ENCODE data around the gene RFX1. TPM values are rescaled to one million over a fixed set of nuclear protein-coding genes. Genes with fewer than 3 reads are reported as not detected.

The RFX1 gene
- polyA plus RNA-seq, 1 donor (not counting 4 experiments of a cell fraction or from before 2014, with no cell fraction given): 0.45 TPM

DNA sequence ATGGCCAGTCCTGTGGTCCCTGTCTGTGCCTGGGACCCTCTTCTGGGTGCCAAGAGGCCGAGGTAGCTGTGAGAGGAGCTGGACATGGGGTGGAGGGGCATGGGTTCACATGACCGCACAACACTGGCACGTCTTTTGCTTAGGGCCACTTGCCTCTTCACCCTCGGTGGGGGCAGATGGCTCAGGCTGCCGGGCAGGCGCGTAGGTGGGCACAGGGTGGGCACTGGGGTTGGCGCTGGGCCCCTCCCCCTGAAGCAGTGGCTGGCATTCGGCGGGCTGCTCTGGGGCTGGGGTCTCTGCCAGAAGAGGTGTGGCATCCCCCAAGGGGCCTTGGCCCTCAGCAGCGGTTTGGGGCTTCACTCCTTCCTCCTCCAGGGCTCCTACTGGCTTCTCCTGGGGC is 47.4 kb upstream of the RFX1 start:
- TF ChIP-seq EZH2 (IDR thresholded peaks at IDR 0.05; ENCODE audit: low read length): no peak
- TF ChIP-seq CTCF (optimal IDR thresholded peaks at IDR 0.05 in 1 of 3, IDR thresholded peaks at IDR 0.05 in 1 of 3, conservative IDR thresholded peaks at IDR 0.05 in 1 of 3; ENCODE audit: extremely low read depth in 1 of 3, insufficient read depth in 2 of 3, low read length in 3 of 3): no peak
- FAIRE-seq (no peak), DNase-seq (ENCODE audit: low read depth, low spot score) (no peak)
- Histone ChIP-seq H3K9me1 (ENCODE audit: control insufficient read depth, extremely low read depth, insufficient read depth, low read length) (no peaks in the 10 kb centered on the region), H2AFZ (ENCODE audit: control insufficient read depth, low read length) (no peak overlapping the region), H3K27ac (ENCODE audit: control insufficient read depth, insufficient read depth, low read length) (no peak overlapping the region), H3K4me1 (ENCODE audit: control insufficient read depth, extremely low read depth, insufficient read depth, low read length) (no peaks in the 10 kb centered on the region), H3K9me3 (ENCODE audit: control insufficient read depth, low read depth, low read length) (no peaks in the 10 kb centered on the region), H3K79me2 (ENCODE audit: control insufficient read depth, insufficient read depth, low read length) (no peaks in the 10 kb centered on the region), H4K20me1 (ENCODE audit: control insufficient read depth, extremely low read depth, insufficient read depth, low read length) (no peaks in the 10 kb centered on the region), H3K4me3 (ENCODE audit: control insufficient read depth in 2 of 3, extremely low read depth in 1 of 3, insufficient read depth in 2 of 3, low read depth in 1 of 3, low read length in 3 of 3) (no peak overlapping the region), H3K4me2 (ENCODE audit: control insufficient read depth, extremely low read depth, insufficient read depth, low read depth, low read length) (no peak overlapping the region), H3K9ac (ENCODE audit: control insufficient read depth, extremely low read depth, insufficient read depth, low read length) (no peak overlapping the region), H3K36me3 (ENCODE audit: control insufficient read depth in 2 of 2, extremely low read depth in 1 of 2, insufficient read depth in 2 of 2, low read length in 2 of 2) (peaks cover 0 to 2% of the 10 kb centered on the region in 2 experiments), H3K27me3 (ENCODE audit: control insufficient read depth, extremely low read depth, insufficient read depth, low read length) (peaks cover 20% of the 10 kb centered on the region)
- dilution Hi-C loops (cut with MboI; ENCODE audit: extremely low pct_ligation_motif_present, low sequenced_read_pairs): no loop called here

GRCh38 chr19:14053032-14053431 is 46.9 kb upstream of the RFX1 start:
- Histone ChIP-seq H3K4me3 (ENCODE audit: control insufficient read depth in 2 of 3, extremely low read depth in 1 of 3, insufficient read depth in 2 of 3, low read depth in 1 of 3, low read length in 3 of 3) (no peak overlapping the region), H3K27me3 (ENCODE audit: control insufficient read depth, extremely low read depth, insufficient read depth, low read length) (peaks cover 16% of the 10 kb centered on the region), H3K9me1 (ENCODE audit: control insufficient read depth, extremely low read depth, insufficient read depth, low read length) (no peaks in the 10 kb centered on the region), H4K20me1 (ENCODE audit: control insufficient read depth, extremely low read depth, insufficient read depth, low read length) (no peaks in the 10 kb centered on the region), H2AFZ (ENCODE audit: control insufficient read depth, low read length) (no peak overlapping the region), H3K9me3 (ENCODE audit: control insufficient read depth, low read depth, low read length) (no peaks in the 10 kb centered on the region), H3K79me2 (ENCODE audit: control insufficient read depth, insufficient read depth, low read length) (no peaks in the 10 kb centered on the region), H3K4me1 (ENCODE audit: control insufficient read depth, extremely low read depth, insufficient read depth, low read length) (no peaks in the 10 kb centered on the region), H3K36me3 (ENCODE audit: control insufficient read depth in 2 of 2, extremely low read depth in 1 of 2, insufficient read depth in 2 of 2, low read length in 2 of 2) (peaks cover 0 to 2% of the 10 kb centered on the region in 2 experiments), H3K4me2 (ENCODE audit: control insufficient read depth, extremely low read depth, insufficient read depth, low read depth, low read length) (no peak overlapping the region), H3K9ac (ENCODE audit: control insufficient read depth, extremely low read depth, insufficient read depth, low read length) (no peak overlapping the region), H3K27ac (ENCODE audit: control insufficient read depth, insufficient read depth, low read length) (no peak overlapping the region)
- dilution Hi-C loops (cut with MboI; ENCODE audit: extremely low pct_ligation_motif_present, low sequenced_read_pairs): no loop called here
- no peak for TF ChIP-seq CTCF (optimal IDR thresholded peaks at IDR 0.05 in 1 of 3, IDR thresholded peaks at IDR 0.05 in 1 of 3, conservative IDR thresholded peaks at IDR 0.05 in 1 of 3; ENCODE audit: extremely low read depth in 1 of 3, insufficient read depth in 2 of 3, low read length in 3 of 3)
- no peak for TF ChIP-seq EZH2 (IDR thresholded peaks at IDR 0.05; ENCODE audit: low read length)
- no peak for FAIRE-seq
- no peak for DNase-seq (ENCODE audit: low read depth, low spot score)
